KMS-11 (cell line): ENCODE results near the gene CCNE1.

ENCODE experiments used
- H2AFZ ChIP-seq: fragments of 200-600 bp; sonication (generic); 2 replicates; pipeline ENCODE4 v1.6.1; 2016; ENCODE audit warnings: antibody characterized with exemption, mixed run types, low read depth
- H3K27ac ChIP-seq: fragments of 200-600 bp; sonication (generic); 2 replicates; pipeline ENCODE4 v1.6.1; 2016; ENCODE audit warnings: mild to moderate bottlenecking, mixed run types
- H3K27me3 ChIP-seq: fragments of 200-600 bp; sonication (generic); 2 replicates; pipeline ENCODE4 v1.6.1; 2017; ENCODE audit warnings: mild to moderate bottlenecking, low read depth, mixed run types, moderate library complexity; ENCODE audit not compliant: insufficient read depth
- H3K36me3 ChIP-seq: fragments of 200-600 bp; sonication (generic); 2 replicates; pipeline ENCODE4 v1.6.1; 2017; ENCODE audit warnings: mild to moderate bottlenecking, mixed run types; ENCODE audit not compliant: insufficient read depth
- H3K4me1 ChIP-seq: fragments of 200-600 bp; sonication (generic); 2 replicates; pipeline ENCODE4 v1.6.1; 2016; ENCODE audit warnings: mild to moderate bottlenecking, low read depth, mixed run types; ENCODE audit not compliant: poor library complexity, severe bottlenecking
- H3K4me2 ChIP-seq: fragments of 200-600 bp; sonication (generic); 2 replicates; pipeline ENCODE4 v1.7.0; 2016; ENCODE audit warnings: mild to moderate bottlenecking, mixed run types
- H3K4me3 ChIP-seq: fragments of 200-600 bp; sonication (generic); IDR thresholded peaks from 2 replicates; pipeline ENCODE4 v1.6.1; 2017; ENCODE audit warnings: low read depth, low read length, mixed read lengths; ENCODE audit not compliant: insufficient read depth
- H3K79me2 ChIP-seq: fragments of 200-600 bp; sonication (generic); 2 replicates; pipeline ENCODE4 v1.6.1; 2016; ENCODE audit warnings: low read depth, mixed run types; ENCODE audit not compliant: insufficient read depth
- H3K9ac ChIP-seq: fragments of 200-600 bp; sonication (generic); 2 replicates; pipeline ENCODE4 v1.6.1; 2016; ENCODE audit warnings: mild to moderate bottlenecking, mixed run types
- H4K20me1 ChIP-seq: fragments of 200-600 bp; sonication (generic); 2 replicates; pipeline ENCODE4 v1.6.1; 2016; ENCODE audit warnings: mild to moderate bottlenecking, mixed run types; ENCODE audit not compliant: insufficient read depth
- TF ChIP-seq, protein P1 (sequence below): fragments of 200-600 bp; sonication (generic); conservative IDR thresholded peaks from 2 replicates; pipeline ENCODE4 v1.6.1; 2017; ENCODE audit warnings: low read depth, mild to moderate bottlenecking, antibody characterized with exemption, low read length, moderate library complexity, mixed read lengths

Gene CCNE1

DNA sequence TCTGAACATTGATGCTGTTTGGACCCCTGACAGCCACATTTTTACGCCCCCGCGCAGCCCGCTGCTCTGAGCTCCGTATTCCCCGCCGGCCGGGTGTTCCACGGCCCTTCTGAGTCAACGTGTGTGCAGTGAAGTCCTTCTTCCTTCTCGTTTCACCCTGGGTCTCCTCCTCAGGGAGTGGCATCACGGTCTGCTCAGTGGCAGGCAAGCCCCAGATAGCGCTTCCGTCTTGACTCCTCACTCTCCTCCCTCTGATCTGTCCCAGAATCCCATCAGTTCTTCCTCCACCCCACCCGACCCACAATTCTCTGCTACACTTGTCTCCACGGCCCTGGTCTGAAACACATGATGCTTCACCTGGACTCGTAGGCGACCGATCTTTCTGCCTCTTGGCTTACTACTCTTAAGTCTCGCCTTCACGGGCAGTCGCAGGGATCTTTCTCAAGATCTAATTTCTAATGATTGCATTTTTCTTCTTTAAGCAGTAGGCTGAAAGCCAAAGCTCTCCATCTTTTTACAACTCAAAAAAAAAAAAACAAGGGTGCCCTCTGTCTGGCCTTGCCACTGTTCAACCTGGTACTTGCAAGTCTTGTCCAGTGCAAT lies 33.9 kb downstream of the CCNE1 start:
- Histone ChIP-seq H3K27ac (no peak overlapping the region), H3K79me2 (no peaks in the 10 kb centered on the region), H3K9ac (peak overlapping the region; percentile 29; the same call in 1 of the 2 replicates), H3K4me2 (peak overlapping the region; percentile 100), H4K20me1 (no peaks in the 10 kb centered on the region), H3K36me3 (no peaks in the 10 kb centered on the region), H3K4me3 (no peak overlapping the region), H3K4me1 (peaks cover 8% of the 10 kb centered on the region), H2AFZ (peak overlapping the region; percentile 98), H3K27me3 (peaks cover 31% of the 10 kb centered on the region)
- TF ChIP-seq, protein P1, sequence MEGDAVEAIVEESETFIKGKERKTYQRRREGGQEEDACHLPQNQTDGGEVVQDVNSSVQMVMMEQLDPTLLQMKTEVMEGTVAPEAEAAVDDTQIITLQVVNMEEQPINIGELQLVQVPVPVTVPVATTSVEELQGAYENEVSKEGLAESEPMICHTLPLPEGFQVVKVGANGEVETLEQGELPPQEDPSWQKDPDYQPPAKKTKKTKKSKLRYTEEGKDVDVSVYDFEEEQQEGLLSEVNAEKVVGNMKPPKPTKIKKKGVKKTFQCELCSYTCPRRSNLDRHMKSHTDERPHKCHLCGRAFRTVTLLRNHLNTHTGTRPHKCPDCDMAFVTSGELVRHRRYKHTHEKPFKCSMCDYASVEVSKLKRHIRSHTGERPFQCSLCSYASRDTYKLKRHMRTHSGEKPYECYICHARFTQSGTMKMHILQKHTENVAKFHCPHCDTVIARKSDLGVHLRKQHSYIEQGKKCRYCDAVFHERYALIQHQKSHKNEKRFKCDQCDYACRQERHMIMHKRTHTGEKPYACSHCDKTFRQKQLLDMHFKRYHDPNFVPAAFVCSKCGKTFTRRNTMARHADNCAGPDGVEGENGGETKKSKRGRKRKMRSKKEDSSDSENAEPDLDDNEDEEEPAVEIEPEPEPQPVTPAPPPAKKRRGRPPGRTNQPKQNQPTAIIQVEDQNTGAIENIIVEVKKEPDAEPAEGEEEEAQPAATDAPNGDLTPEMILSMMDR: no peak

DNA sequence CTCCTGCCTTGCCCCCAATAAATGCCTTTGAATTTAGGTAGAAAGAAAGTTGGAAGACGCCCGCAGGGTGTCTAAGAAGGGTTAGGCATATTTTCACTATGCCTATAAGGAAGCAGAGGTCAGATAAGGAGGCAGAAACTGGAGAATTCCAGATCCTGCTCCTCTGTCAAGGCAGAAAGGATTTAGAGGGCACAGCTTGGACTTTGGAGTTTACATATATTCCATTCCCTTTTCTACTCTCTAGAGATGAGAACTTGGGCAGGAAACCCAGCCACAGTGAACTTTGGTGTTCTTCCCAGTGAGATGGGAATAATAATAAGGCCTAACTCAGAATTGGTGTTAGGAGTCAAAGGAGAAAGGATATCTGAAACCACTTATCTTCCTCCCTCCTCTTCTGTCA lies 37.4 kb downstream of the CCNE1 start:
- Histone ChIP-seq H2AFZ (no peak overlapping the region), H3K4me1 (no peaks in the 10 kb centered on the region), H3K27me3 (no peaks in the 10 kb centered on the region), H3K79me2 (no peaks in the 10 kb centered on the region), H3K27ac (no peak overlapping the region), H3K4me2 (no peak overlapping the region), H3K36me3 (no peaks in the 10 kb centered on the region), H4K20me1 (no peaks in the 10 kb centered on the region), H3K9ac (no peak overlapping the region), H3K4me3 (no peak overlapping the region)
- TF ChIP-seq, protein P1: no peak

DNA sequence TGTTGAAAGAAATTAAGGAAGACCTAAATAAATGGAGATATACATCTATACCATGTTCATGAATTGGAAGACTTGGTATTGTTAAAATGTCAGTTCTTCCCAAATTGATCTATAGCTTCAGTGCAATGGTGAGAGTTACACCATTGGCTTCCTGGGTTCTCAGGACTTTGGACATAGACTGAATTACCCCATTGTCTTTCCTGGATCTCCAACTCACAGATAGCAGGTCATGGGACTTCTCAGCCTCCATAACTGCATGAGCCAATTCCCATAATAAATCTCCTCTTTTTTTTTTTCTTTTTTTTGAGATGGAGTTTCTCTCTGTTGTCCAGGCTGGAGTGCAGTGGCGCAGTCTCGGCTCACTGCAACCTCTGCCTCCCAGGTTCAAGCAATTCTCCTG lies 38.7 kb downstream of the CCNE1 start:
- H3K9ac ChIP-seq: no peak overlapping the region
- no peak overlapping the region for H3K4me3 ChIP-seq
- no peak overlapping the region for H2AFZ ChIP-seq
- H3K36me3 ChIP-seq: no peaks in the 10 kb centered on the region
- no peaks in the 10 kb centered on the region for H3K27me3 ChIP-seq
- H4K20me1 ChIP-seq: no peaks in the 10 kb centered on the region
- H3K79me2 ChIP-seq: no peaks in the 10 kb centered on the region
- no peak overlapping the region for H3K27ac ChIP-seq
- no peak overlapping the region for H3K4me2 ChIP-seq
- H3K4me1 ChIP-seq: no peaks in the 10 kb centered on the region
- TF ChIP-seq, protein P1: no peak

DNA sequence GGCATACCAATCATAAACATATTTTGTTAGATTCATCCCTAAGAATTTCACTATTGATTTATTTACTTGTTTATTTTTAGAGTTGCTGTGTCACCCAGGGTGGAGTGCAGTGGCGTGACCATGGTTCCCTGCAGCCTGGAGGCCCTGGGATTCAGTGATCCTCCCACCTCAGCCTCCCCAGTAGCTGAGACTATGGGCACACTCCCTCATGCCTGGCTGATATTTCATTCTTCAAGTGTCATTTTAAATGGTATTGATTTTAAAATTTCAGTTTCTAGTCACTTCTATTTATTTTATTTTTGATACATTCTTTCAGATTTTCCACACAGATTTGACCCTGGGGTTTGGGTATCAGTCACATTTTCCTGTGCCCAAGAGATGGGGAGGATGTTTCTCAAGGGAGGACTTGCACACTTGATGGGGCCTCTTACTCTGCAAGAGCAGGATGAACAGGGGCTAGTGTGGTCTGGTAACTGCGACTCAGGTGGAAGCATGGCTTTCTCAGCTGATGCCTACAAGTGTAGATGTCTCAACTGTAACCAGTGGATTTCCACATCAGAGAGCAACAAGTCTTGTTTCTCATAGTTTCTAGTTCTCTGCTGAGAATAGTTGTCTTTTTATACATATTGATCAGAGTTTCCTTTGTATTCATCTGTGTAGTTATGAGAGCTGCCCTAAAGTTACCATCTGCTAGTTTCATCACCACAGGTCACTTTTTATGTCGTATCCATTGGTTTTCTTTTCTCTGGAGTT lies 40.2 kb downstream of the CCNE1 start:
- Histone ChIP-seq H3K79me2 (no peaks in the 10 kb centered on the region), H3K27ac (no peak overlapping the region), H3K27me3 (no peaks in the 10 kb centered on the region), H2AFZ (no peak overlapping the region), H3K4me1 (no peaks in the 10 kb centered on the region), H3K9ac (no peak overlapping the region), H4K20me1 (no peaks in the 10 kb centered on the region), H3K4me2 (no peak overlapping the region), H3K36me3 (no peaks in the 10 kb centered on the region), H3K4me3 (no peak overlapping the region)
- TF ChIP-seq, protein P1: no peak
